Upper lobe of left lung (tissue), 6 donors: Measurements from ENCODE around the gene NCAPG2. TPM values are rescaled to one million over a fixed set of nuclear protein-coding genes. Genes with fewer than 3 reads are reported as not detected.

Experiments used
- ATAC-seq, 2 donors: fragments of 200-7000 bp; cut with Tn5 transposase; one replicate each; pipeline ENCODE4 v1.9.1; 2022; ENCODE audit warnings: mild to moderate bottlenecking in 2 of 2, moderate library complexity in 2 of 2; ENCODE audit not compliant: low FRiP score in 2 of 2
- DNase-seq, 2 donors: peaks; one replicate each; pipeline ENCODE4 v3.0.0-alpha.2; 2019 to 2020
- H3K27ac ChIP-seq, 4 donors: fragments of 200-600 bp; sonication (generic); one replicate each; pipeline ENCODE4 v1.5.1; 2016 to 2019
- H3K27me3 ChIP-seq, 4 donors: fragments of 200-600 bp; sonication (generic); one replicate each; pipeline ENCODE4 v1.5.1; 2017 to 2019
- H3K36me3 ChIP-seq, 4 donors: fragments of 200-600 bp; sonication (generic); one replicate each; pipeline ENCODE4 v1.5.1; 2016 to 2019
- H3K4me1 ChIP-seq, 4 donors: fragments of 200-600 bp; sonication (generic); one replicate each; pipeline ENCODE4 v1.5.1; 2018 to 2019
- H3K4me3 ChIP-seq, 4 donors: fragments of 200-600 bp; sonication (generic); one replicate each; pipeline ENCODE4 v1.5.1; 2017 to 2019; ENCODE audit warnings: mild to moderate bottlenecking in 2 of 4, moderate library complexity in 1 of 4
- H3K9me3 ChIP-seq, 4 donors: fragments of 200-600 bp; sonication (generic); one replicate each; pipeline ENCODE4 v1.5.1; 2018 to 2019
- EP300 ChIP-seq, 4 donors: sonication (generic); formaldehyde crosslinking; IDR thresholded peaks; one replicate each; pipeline ENCODE4 v1.5.1; 2017; ENCODE audit warnings: antibody characterized with exemption in 4 of 4, control low read depth in 2 of 4
- POLR2A ChIP-seq, 4 donors: fragments of 450-650 bp; IDR thresholded peaks; one replicate each; pipeline ENCODE4 v1.5.1; 2016 to 2017; ENCODE audit warnings: antibody characterized with exemption in 4 of 4, mild to moderate bottlenecking in 2 of 4
- POLR2AphosphoS5 ChIP-seq, 2 donors: sonication (generic); formaldehyde crosslinking; IDR thresholded peaks; one replicate each; pipeline ENCODE4 v1.5.1; 2017; ENCODE audit warnings: antibody characterized with exemption in 2 of 2
- WGBS, 2 donors: methylation state at CpG; one replicate each; pipeline ENCODE4 v1.1.5; 2017 to 2018; 5-methylcytosine and 5-hydroxymethylcytosine counted together
- total RNA-seq, 6 donors: library from RNA; depleted of rRNA in 4 of 6; stranded (reverse); fragments of >200 nt in 4 of 6; gene quantifications; one replicate each; pipeline versions ENCODE4 v1.1.0 to v1.2.1, GENCODE V29; 2016 to 2021
- TF ChIP-seq, protein P1 (sequence below), 6 experiments: fragments of 450-650 bp in 4 of 6; fragments of 200-600 bp in 2 of 6; sonication (generic) in 2 of 6; IDR thresholded peaks; one replicate each; pipeline ENCODE4 v1.5.1; 2016 to 2019; ENCODE audit warnings: antibody characterized with exemption in 6 of 6
- donor health status: DM: no; HTN: no; CAD: no; lungs with moderate emphysema.
- donor health status: DM: no; HTN: yes; CAD: no; lungs with severe emphysema.

The NCAPG2 gene
- total RNA-seq, 6 donors from 2014 or later: 4.6 to 11.0 (median 7.8) TPM

DNA sequence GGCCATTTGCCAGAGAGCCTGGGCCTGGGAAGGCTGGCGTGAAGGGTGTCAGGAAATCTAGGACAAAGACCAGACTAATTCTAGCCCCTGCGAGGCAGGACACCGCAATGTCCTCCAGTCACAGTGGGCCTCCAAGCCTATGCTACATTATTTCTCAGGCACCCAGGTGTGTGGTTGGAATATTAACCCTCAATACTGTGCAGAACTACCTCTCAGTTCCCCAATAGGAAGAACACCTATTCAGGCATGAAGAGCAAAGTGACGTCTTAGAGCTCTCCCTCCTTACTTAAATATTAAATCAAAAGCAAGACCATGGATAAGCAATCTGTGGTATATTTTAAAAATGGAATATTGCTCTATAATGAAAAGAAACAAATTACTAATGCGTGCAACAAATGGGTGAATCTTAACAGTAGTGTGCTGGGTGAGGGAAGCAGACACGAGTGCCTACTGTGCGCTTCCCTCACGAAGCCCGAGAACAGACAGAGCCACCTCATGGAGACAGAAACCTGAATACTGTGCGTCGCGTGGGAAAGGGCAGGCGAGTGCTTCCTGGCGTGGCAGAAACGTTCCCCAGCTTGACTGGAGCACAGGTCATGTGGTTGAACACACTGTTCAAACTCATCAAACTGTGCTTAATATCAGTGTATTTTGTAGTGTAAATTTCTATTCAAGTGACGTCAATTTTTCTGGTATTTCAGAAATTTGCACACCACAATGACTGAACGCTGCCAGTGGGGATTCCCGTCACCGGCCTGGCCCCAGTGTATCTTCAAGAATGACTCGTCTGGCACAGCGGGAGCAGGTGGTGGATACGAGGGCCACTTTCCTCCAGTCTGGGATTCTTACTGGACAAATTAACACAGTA, 101.5 kb downstream of the NCAPG2 start:
- Histone ChIP-seq H3K36me3 (no peaks in the 10 kb centered on the region), H3K4me1 (no peaks in the 10 kb centered on the region), H3K27ac (no peak overlapping the region), H3K9me3 (no peaks in the 10 kb centered on the region), H3K4me3 (no peak overlapping the region), H3K27me3 (no peaks in the 10 kb centered on the region)
- ATAC-seq (no peak), DNase-seq (no peak)
- WGBS, 2 donors: 83 to 93% methylated on average over 22 of the region's 22 CpGs
- TF ChIP-seq, protein P1, sequence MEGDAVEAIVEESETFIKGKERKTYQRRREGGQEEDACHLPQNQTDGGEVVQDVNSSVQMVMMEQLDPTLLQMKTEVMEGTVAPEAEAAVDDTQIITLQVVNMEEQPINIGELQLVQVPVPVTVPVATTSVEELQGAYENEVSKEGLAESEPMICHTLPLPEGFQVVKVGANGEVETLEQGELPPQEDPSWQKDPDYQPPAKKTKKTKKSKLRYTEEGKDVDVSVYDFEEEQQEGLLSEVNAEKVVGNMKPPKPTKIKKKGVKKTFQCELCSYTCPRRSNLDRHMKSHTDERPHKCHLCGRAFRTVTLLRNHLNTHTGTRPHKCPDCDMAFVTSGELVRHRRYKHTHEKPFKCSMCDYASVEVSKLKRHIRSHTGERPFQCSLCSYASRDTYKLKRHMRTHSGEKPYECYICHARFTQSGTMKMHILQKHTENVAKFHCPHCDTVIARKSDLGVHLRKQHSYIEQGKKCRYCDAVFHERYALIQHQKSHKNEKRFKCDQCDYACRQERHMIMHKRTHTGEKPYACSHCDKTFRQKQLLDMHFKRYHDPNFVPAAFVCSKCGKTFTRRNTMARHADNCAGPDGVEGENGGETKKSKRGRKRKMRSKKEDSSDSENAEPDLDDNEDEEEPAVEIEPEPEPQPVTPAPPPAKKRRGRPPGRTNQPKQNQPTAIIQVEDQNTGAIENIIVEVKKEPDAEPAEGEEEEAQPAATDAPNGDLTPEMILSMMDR (IDR thresholded peaks at IDR 0.05): no peak
- TF ChIP-seq EP300 (IDR thresholded peaks at IDR 0.05) (no peak), POLR2AphosphoS5 (IDR thresholded peaks at IDR 0.05) (no peak), POLR2A (IDR thresholded peaks at IDR 0.05) (no peak)

DNA sequence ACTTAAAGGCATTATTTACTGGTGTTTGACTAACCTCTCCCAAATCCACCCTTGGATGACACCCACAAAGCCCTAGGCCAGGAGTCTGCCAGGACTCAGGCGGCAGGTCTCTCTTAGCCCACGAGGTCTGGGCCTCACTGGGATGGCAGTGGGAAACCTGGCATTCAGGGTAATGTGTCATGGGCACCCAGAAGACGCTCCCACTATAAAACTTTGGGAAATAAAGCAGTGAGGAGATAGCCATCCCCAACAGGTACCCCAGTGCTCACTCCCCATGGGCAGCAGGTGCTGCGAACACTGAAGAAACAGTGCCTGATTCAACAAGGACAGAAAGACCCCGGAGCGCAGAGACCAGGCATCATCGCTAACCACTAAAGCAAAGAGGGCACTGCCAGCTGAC, 102.6 kb downstream of the NCAPG2 start:
- Histone ChIP-seq H3K4me3 (no peak overlapping the region), H3K27me3 (no peaks in the 10 kb centered on the region), H3K4me1 (no peaks in the 10 kb centered on the region), H3K36me3 (no peaks in the 10 kb centered on the region), H3K9me3 (no peaks in the 10 kb centered on the region), H3K27ac (no peak overlapping the region)
- 96% methylated on average over 6 to 7 of the region's 7 CpGs for WGBS, 2 donors
- TF ChIP-seq EP300 (IDR thresholded peaks at IDR 0.05) (no peak), POLR2A (IDR thresholded peaks at IDR 0.05) (no peak)
- DNase-seq (no peak), ATAC-seq (no peak)

DNA sequence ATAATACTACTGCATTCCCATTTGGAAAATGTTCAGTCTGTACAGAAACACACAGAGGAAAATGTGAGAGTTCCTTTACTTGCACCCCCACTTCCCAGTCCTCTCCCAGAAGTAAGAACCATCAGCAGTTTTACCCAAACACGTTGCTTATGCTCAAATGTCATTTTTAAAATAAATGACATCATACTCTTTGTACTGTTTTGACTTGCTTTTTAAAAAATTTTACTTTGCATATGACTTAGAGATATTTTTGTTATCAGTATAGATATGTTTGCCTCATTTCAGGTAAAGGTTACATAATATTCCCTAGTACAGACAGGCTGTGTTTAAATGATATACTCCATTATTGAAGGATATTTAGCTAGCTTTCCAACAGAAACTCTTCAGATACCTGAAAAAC, 103.5 kb downstream of the NCAPG2 start:
- ATAC-seq: no peak

DNA sequence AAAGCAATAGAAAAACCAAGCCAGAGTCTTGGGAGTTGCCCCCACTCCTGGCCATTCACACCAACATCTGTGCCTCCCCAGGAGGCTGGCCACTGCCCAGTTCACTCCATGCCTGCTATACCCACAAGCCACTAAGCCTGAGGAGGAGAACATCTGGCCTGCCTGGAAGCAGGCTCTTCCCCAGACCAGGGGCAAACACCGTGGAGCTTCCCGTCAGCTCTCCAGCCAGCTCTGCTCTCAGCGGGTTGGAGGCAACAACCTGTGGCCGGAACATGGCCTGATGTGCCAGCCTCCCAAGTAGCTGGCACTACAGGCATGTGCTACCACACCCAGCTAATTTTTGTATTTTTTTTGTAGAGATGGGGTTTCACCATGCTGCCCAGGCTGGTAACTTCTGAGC, 107.9 kb downstream of the NCAPG2 start:
- Histone ChIP-seq H3K4me1 (no peaks in the 10 kb centered on the region), H3K36me3 (no peaks in the 10 kb centered on the region), H3K27ac (no peak overlapping the region), H3K9me3 (no peaks in the 10 kb centered on the region), H3K4me3 (no peak overlapping the region), H3K27me3 (no peaks in the 10 kb centered on the region)
- no peak for TF ChIP-seq POLR2A (IDR thresholded peaks at IDR 0.05)
- TF ChIP-seq, protein P1 (IDR thresholded peaks at IDR 0.05): no peak
- TF ChIP-seq POLR2AphosphoS5 (IDR thresholded peaks at IDR 0.05): no peak
- TF ChIP-seq EP300 (IDR thresholded peaks at IDR 0.05): no peak
- 84 to 98% methylated on average over 2 to 4 of the region's 4 CpGs for WGBS, 2 donors
- DNase-seq (no peak), ATAC-seq (no peak)

More for the DNA sequence above, 103.5 kb downstream of the NCAPG2 start:
- WGBS, 2 donors: 71 to 80% methylated on average over 1 of the region's 1 CpG
- H3K27ac ChIP-seq: no peak overlapping the region
- H3K4me1 ChIP-seq: no peaks in the 10 kb centered on the region
- DNase-seq: no peak
- H3K27me3 ChIP-seq: no peaks in the 10 kb centered on the region
- no peak overlapping the region for H3K4me3 ChIP-seq
- no peaks in the 10 kb centered on the region for H3K9me3 ChIP-seq
- no peaks in the 10 kb centered on the region for H3K36me3 ChIP-seq
- TF ChIP-seq, protein P1 (IDR thresholded peaks at IDR 0.05): no peak
- no peak for TF ChIP-seq POLR2A (IDR thresholded peaks at IDR 0.05)
- no peak for TF ChIP-seq POLR2AphosphoS5 (IDR thresholded peaks at IDR 0.05)
- TF ChIP-seq EP300 (IDR thresholded peaks at IDR 0.05): no peak

DNA sequence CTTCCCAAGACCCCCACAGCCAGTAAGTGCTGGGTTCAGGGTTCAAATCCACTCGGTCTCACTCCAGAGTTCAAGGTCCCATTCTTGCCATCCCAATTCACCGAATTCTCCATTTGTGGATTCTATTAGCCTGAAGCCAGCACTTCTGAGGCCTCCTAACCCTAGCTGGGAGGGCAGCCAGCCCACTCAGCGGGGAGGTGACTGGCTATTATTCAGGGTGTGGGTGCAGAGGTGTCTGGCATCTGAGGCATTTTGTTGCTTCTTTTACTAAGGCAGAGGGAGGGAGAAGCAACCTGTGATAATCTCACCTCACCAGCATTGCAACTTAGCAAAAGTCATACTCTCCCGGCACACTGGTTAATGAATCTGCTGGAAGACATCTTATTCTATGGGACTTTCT, 108.3 kb downstream of the NCAPG2 start:
- TF ChIP-seq EP300 (IDR thresholded peaks at IDR 0.05): no peak
- no peak for TF ChIP-seq POLR2AphosphoS5 (IDR thresholded peaks at IDR 0.05)
- no peak for TF ChIP-seq POLR2A (IDR thresholded peaks at IDR 0.05)
- TF ChIP-seq, protein P1 (IDR thresholded peaks at IDR 0.05): no peak
- DNase-seq (no peak), ATAC-seq (no peak)
- H3K4me3 ChIP-seq: no peak overlapping the region
- H3K36me3 ChIP-seq: no peaks in the 10 kb centered on the region
- no peaks in the 10 kb centered on the region for H3K9me3 ChIP-seq
- 96 to 97% methylated on average over 4 of the region's 4 CpGs for WGBS, 2 donors
- no peaks in the 10 kb centered on the region for H3K4me1 ChIP-seq
- H3K27ac ChIP-seq: no peak overlapping the region
- no peaks in the 10 kb centered on the region for H3K27me3 ChIP-seq
